ENCODE measurements around the gene LAMA3.

The LAMA3 gene

DNA sequence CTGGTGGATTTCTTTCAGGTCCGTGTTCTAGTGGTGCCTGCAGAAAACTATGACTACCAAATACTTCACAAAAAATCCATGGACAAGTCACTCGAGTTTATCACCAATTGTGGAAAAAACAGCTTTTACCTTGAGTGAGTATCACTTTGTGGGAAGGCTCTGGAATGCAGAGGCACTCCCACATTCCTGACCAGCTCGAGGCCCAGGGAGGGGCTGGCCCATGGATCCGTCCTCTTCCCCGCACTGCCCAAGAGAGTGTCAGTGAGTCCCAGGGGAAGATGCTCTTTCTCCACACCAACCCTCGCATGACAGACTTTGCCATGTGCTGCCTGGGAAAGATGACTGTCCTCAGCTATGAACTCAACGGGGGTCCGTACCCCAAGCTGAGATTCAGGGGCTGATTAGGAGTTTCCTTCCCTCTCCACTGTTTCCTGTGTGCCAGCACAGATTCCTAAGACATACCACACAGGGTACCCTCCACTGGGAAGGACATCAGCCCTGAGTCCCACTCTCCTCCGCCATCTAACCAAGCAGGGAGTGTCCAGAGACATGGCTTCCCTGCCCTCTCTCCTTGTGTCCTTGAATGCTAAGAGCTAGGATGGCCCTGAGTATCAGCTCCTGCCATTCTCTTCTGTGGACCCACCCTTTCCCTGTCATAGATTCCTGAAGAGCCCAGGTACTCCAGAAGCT is 155.9 kb downstream of the LAMA3 start:
- H2AFZ ChIP-seq (ENCODE audit: low read depth), result no peak overlapping the region

GRCh38 chr18:23845988-23846630 is 156.9 kb downstream of the LAMA3 start:
- Histone ChIP-seq H3K9ac (no peak overlapping the region), H3K79me2 (ENCODE audit: insufficient read depth, low read depth) (no peaks in the 10 kb centered on the region), H4K20me1 (ENCODE audit: insufficient read depth) (no peaks in the 10 kb centered on the region), H3K27ac (no peak overlapping the region), H3K27me3 (ENCODE audit: insufficient read depth, low read depth) (no peaks in the 10 kb centered on the region), H3K4me1 (ENCODE audit: low read depth, poor library complexity, severe bottlenecking) (no peaks in the 10 kb centered on the region), H3K4me3 (IDR thresholded peaks at IDR 0.05; ENCODE audit: insufficient read depth, low read depth, low read length) (no peak overlapping the region), H3K36me3 (ENCODE audit: insufficient read depth) (no peaks in the 10 kb centered on the region), H2AFZ (ENCODE audit: low read depth) (no peak overlapping the region), H3K4me2 (no peak overlapping the region)
- TF ChIP-seq CTCF (conservative IDR thresholded peaks at IDR 0.05; ENCODE audit: low read depth, low read length), result no peak

More for the DNA sequence above, 155.9 kb downstream of the LAMA3 start:
- Histone ChIP-seq H3K4me1 (ENCODE audit: low read depth, poor library complexity, severe bottlenecking) (no peaks in the 10 kb centered on the region), H3K79me2 (ENCODE audit: insufficient read depth, low read depth) (no peaks in the 10 kb centered on the region), H3K9ac (no peak overlapping the region), H3K27ac (no peak overlapping the region), H3K4me2 (no peak overlapping the region), H3K36me3 (ENCODE audit: insufficient read depth) (no peaks in the 10 kb centered on the region), H4K20me1 (ENCODE audit: insufficient read depth) (no peaks in the 10 kb centered on the region), H3K27me3 (ENCODE audit: insufficient read depth, low read depth) (no peaks in the 10 kb centered on the region), H3K4me3 (IDR thresholded peaks at IDR 0.05; ENCODE audit: insufficient read depth, low read depth, low read length) (no peak overlapping the region)
- TF ChIP-seq CTCF (conservative IDR thresholded peaks at IDR 0.05; ENCODE audit: low read depth, low read length), result no peak

DNA sequence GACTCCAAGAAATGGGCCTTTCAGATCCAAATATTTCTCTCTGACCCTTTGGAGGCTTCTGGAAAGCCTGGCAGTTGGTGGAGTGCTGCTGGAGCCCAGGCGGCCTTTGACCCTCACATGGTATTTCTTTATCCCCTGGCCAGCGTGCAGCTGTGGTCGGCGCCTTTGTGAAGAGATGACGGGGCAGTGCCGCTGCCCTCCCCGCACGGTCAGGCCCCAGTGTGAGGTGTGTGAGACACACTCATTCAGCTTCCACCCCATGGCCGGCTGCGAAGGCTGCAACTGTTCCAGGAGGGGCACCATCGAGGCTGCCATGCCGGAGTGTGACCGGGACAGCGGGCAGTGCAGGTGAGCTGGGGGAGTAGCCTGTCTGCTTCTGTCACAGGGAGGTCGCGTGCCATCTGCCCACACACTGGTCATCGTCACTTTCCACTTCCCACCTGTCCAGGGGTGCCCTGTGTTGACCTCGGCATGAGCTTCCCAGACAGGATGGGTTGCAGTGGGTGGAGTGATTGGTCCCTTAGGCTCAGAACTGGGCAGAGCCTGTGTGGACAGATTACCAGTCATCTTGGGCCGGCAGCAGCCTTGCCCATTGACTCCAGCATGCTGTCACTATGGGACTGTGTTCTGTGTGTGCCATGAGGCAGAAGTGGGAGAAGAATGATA is 158.2 kb downstream of the LAMA3 start:
- H3K4me2 ChIP-seq, result no peak overlapping the region
- no peaks in the 10 kb centered on the region for H4K20me1 ChIP-seq (ENCODE audit: insufficient read depth)
- H3K4me3 ChIP-seq (IDR thresholded peaks at IDR 0.05; ENCODE audit: insufficient read depth, low read depth, low read length), result no peak overlapping the region
- no peak overlapping the region for H3K27ac ChIP-seq
- no peak overlapping the region for H3K9ac ChIP-seq
- no peak overlapping the region for H2AFZ ChIP-seq (ENCODE audit: low read depth)
- H3K4me1 ChIP-seq (ENCODE audit: low read depth, poor library complexity, severe bottlenecking), result no peaks in the 10 kb centered on the region
- no peaks in the 10 kb centered on the region for H3K36me3 ChIP-seq (ENCODE audit: insufficient read depth)
- H3K27me3 ChIP-seq (ENCODE audit: insufficient read depth, low read depth), result no peaks in the 10 kb centered on the region
- no peak for TF ChIP-seq CTCF (conservative IDR thresholded peaks at IDR 0.05; ENCODE audit: low read depth, low read length)
- no peaks in the 10 kb centered on the region for H3K79me2 ChIP-seq (ENCODE audit: insufficient read depth, low read depth)

- no peak overlapping the region for H3K9ac ChIP-seq
- no peaks in the 10 kb centered on the region for H4K20me1 ChIP-seq (ENCODE audit: insufficient read depth)
- no peaks in the 10 kb centered on the region for H3K36me3 ChIP-seq (ENCODE audit: insufficient read depth)
- H2AFZ ChIP-seq (ENCODE audit: low read depth), result no peak overlapping the region
- no peaks in the 10 kb centered on the region for H3K27me3 ChIP-seq (ENCODE audit: insufficient read depth, low read depth)
- no peak overlapping the region for H3K27ac ChIP-seq
- H3K4me3 ChIP-seq (IDR thresholded peaks at IDR 0.05; ENCODE audit: insufficient read depth, low read depth, low read length), result no peak overlapping the region
- H3K4me1 ChIP-seq (ENCODE audit: low read depth, poor library complexity, severe bottlenecking), result no peaks in the 10 kb centered on the region
- TF ChIP-seq CTCF (conservative IDR thresholded peaks at IDR 0.05; ENCODE audit: low read depth, low read length), result no peak
- no peaks in the 10 kb centered on the region for H3K79me2 ChIP-seq (ENCODE audit: insufficient read depth, low read depth)
- no peak overlapping the region for H3K4me2 ChIP-seq
These were observed 159.9 kb downstream of the LAMA3 start for GRCh38 chr18:23849141-23849540.

Data from KMS-11 (cell line).